Measurements from ENCODE around the gene LAMC3. TPM values are rescaled to one million over a fixed set of nuclear protein-coding genes. Genes with fewer than 3 reads are reported as not detected.
A peak's percentile ranks its signal among the peaks of the same experiment; 100 is the strongest.

LAMC3 gene
- total and polyA plus RNA-seq, 8 donors: 0.61 to 9.6 (median 0.93) TPM; not detected in 1

GRCh38 chr9:131117762-131118145, 108.8 kb downstream of the LAMC3 start:
- H3K9me3 ChIP-seq: no peaks in the 10 kb centered on the region
- no peaks in the 10 kb centered on the region for H3K4me1 ChIP-seq
- intact Hi-C loops (cut with DNase I; ENCODE audit: low total_unique reads): no loop called here
- peak overlapping the region in 4 of 5 donors; percentile 31 to 46 (median 36) for H3K27ac ChIP-seq
- no peaks in the 10 kb centered on the region for H3K27me3 ChIP-seq
- H3K4me3 ChIP-seq: no peak overlapping the region
- TF ChIP-seq CTCF (IDR thresholded peaks at IDR 0.05): no peak
- no peak for TF ChIP-seq POLR2AphosphoS5 (IDR thresholded peaks at IDR 0.05)
- TF ChIP-seq POLR2A (IDR thresholded peaks at IDR 0.05): no peak
- 76 to 89% (median 78%) methylated on average over 3 to 4 of the region's 4 CpGs for WGBS, 5 donors
- H3K36me3 ChIP-seq: peaks cover 0 to 8% (median 0%) of the 10 kb centered on the region in 4 donors
- no peak for DNase-seq

DNA sequence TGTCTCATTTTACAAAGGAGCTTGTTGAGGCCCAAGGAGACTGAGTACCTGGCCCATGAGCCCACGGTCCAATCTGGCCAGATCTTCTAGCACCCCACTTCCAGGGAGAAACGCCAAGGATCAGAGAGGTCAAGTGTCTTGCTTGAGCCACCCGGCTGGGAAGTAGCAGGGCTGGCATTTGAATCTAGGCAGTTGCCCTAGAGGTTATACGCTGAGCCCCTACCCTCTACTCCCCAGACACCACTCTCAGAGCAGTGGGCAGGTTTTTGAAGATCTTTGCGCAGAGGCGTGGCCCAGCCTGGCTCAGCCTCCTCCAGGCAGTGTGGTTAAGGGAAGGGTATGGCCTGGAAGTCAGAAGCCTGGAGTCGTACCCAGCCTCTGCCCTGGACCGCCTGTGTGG, 110.6 kb downstream of the LAMC3 start:
- WGBS, 5 donors: 76 to 91% (median 81%) methylated on average over 8 of the region's 8 CpGs
- H3K36me3 ChIP-seq: peaks cover 0 to 8% (median 0%) of the 10 kb centered on the region in 4 donors
- H3K9me3 ChIP-seq: no peaks in the 10 kb centered on the region
- no peak for DNase-seq
- no peak overlapping the region for H3K4me3 ChIP-seq
- H3K27ac ChIP-seq: no peak overlapping the region
- intact Hi-C loops (cut with DNase I; ENCODE audit: low total_unique reads): no loop called here
- TF ChIP-seq POLR2A (IDR thresholded peaks at IDR 0.05) (no peak), EP300 (IDR thresholded peaks at IDR 0.05) (no peak), POLR2AphosphoS5 (IDR thresholded peaks at IDR 0.05) (no peak), CTCF (IDR thresholded peaks at IDR 0.05) (no peak)
- peaks cover 3% of the 10 kb centered on the region in 4 donors for H3K4me1 ChIP-seq
- no peaks in the 10 kb centered on the region for H3K27me3 ChIP-seq

GRCh38 chr9:131120620-131121228, 111.8 kb downstream of the LAMC3 start:
- Histone ChIP-seq H3K4me3 (no peak overlapping the region), H3K27me3 (no peaks in the 10 kb centered on the region), H3K4me1 (peaks cover 5 to 7% (median 7%) of the 10 kb centered on the region in 4 donors), H3K27ac (no peak overlapping the region), H3K9me3 (no peaks in the 10 kb centered on the region), H3K36me3 (peaks cover 0 to 8% (median 0%) of the 10 kb centered on the region in 4 donors)
- no peak for TF ChIP-seq CTCF (IDR thresholded peaks at IDR 0.05)
- no peak for TF ChIP-seq POLR2AphosphoS5 (IDR thresholded peaks at IDR 0.05)
- TF ChIP-seq EP300 (IDR thresholded peaks at IDR 0.05): no peak
- TF ChIP-seq POLR2A (IDR thresholded peaks at IDR 0.05): no peak
- WGBS, 5 donors: 86 to 95% (median 92%) methylated on average over 6 to 7 of the region's 7 CpGs
- no peak for DNase-seq
- intact Hi-C loops (cut with DNase I; ENCODE audit: low total_unique reads): no loop called here

DNA sequence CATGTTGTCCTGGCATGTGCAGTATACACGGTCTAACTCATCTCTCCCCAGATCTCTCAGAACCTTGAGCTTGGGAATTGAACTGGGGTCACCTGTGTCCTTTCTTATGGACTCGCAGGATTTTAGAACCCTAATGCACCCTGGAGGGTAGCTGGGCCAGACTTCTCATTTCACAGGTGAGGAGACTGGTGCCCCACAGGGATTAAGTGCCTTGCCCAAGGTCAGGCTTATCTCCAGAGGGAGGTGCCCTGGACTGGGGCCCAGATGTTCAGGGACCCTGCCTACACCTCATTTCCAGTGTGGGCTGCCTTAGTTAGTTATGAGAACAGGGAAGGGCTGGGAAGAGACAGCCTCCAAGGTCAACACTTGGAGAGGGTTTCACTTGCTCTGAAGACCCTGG, 112.4 kb downstream of the LAMC3 start:
- Histone ChIP-seq H3K27me3 (no peaks in the 10 kb centered on the region), H3K9me3 (no peaks in the 10 kb centered on the region), H3K4me1 (peaks cover 10 to 13% (median 12%) of the 10 kb centered on the region in 4 donors), H3K27ac (no peak overlapping the region), H3K4me3 (no peak overlapping the region), H3K36me3 (peaks cover 0 to 8% (median 0%) of the 10 kb centered on the region in 4 donors)
- TF ChIP-seq POLR2A (IDR thresholded peaks at IDR 0.05) (no peak), POLR2AphosphoS5 (IDR thresholded peaks at IDR 0.05) (no peak), CTCF (IDR thresholded peaks at IDR 0.05) (no peak)
- WGBS, 5 donors: 79 to 88% (median 87%) methylated on average over 2 of the region's 2 CpGs
- DNase-seq: no peak
- intact Hi-C loops (cut with DNase I; ENCODE audit: low total_unique reads): no loop called here

All from stomach (tissue), 9 donors.